Mesodermal cell (in vitro differentiated cells): ENCODE data around the gene SH3GLB2. TPM values are rescaled to one million over a fixed set of nuclear protein-coding genes. Genes with fewer than 3 reads are reported as not detected.

ENCODE experiments used
- H3K27ac ChIP-seq: 2 replicates; pipeline ENCODE4 v1.7.0; 2013; ENCODE audit warnings: mild to moderate bottlenecking, low read depth, low read length, moderate library complexity; ENCODE audit not compliant: severe bottlenecking
- H3K36me3 ChIP-seq: 2 replicates; pipeline ENCODE4 v1.7.1; 2013; ENCODE audit warnings: mild to moderate bottlenecking, low read length, moderate library complexity; ENCODE audit not compliant: control insufficient read depth, insufficient read depth
- H3K4me1 ChIP-seq: one replicate; pipeline ENCODE4 v1.7.1; 2013; ENCODE audit warnings: mild to moderate bottlenecking, low read length; ENCODE audit not compliant: insufficient read depth, control insufficient read depth, poor library complexity, severe bottlenecking
- H3K4me3 ChIP-seq: 2 replicates; pipeline ENCODE4 v1.7.0; 2013; ENCODE audit warnings: low read length, control low read depth, mild to moderate bottlenecking; ENCODE audit not compliant: insufficient read depth, poor library complexity, severe bottlenecking; ENCODE audit errors: extremely low read depth
- H3K9me3 ChIP-seq: 2 replicates; pipeline ENCODE4 v1.7.1; 2013; ENCODE audit warnings: mild to moderate bottlenecking, low read length, moderate library complexity; ENCODE audit not compliant: control insufficient read depth
- WGBS, 2 experiments: methylation state at CpG; one replicate each; pipeline ENCODE4 v1.1.5; 2013; ENCODE audit warnings: missing lambda C conversion rate in 2 of 2; ENCODE audit not compliant: insufficient coverage in 2 of 2; 5-methylcytosine and 5-hydroxymethylcytosine counted together
- polyA plus RNA-seq, 2 experiments: library from polyadenylated mRNA; stranded (reverse); fragments of 50-300 nt; gene quantifications; one replicate each; pipeline ENCODE4 v1.2.3, GENCODE V29; 2013

The SH3GLB2 gene
- polyA plus RNA-seq (2013, experiment 1 of 2) = 54.4 TPM
- polyA plus RNA-seq (2013, experiment 2 of 2) = 46.7 TPM

- Histone ChIP-seq H3K4me1 (peaks cover 6% of the 10 kb centered on the region), H3K9me3 (no peaks in the 10 kb centered on the region), H3K27ac (no peak within 1 kb of the TSS), H3K4me3 (peak within 1 kb of the TSS; percentile 65), H3K36me3 (no peaks in the 10 kb centered on the region)
- 0 to 11% methylated on average over 6 to 9 of the region's 60 CpGs for WGBS, 2 experiments
These were observed at the start of gene SH3GLB2 for GRCh38 chr9:129028192-129028966. TSS of gene SH3GLB2 (minus strand) at chr9:129028331. CDS start at chr9:129028154, 177 bp downstream.

GRCh38 chr9:129077236-129077635 is 49.1 kb upstream of the SH3GLB2 start:
- H3K36me3 ChIP-seq = no peaks in the 10 kb centered on the region
- H3K27ac ChIP-seq = no peak overlapping the region
- no peak overlapping the region for H3K4me3 ChIP-seq
- no peaks in the 10 kb centered on the region for H3K4me1 ChIP-seq
- WGBS, 2 experiments = 90 to 94% methylated on average over 2 to 7 of the region's 10 CpGs
- H3K9me3 ChIP-seq = no peaks in the 10 kb centered on the region

- Histone ChIP-seq H3K36me3 (peaks cover 4% of the 10 kb centered on the region), H3K4me3 (no peak overlapping the region), H3K27ac (no peak overlapping the region), H3K4me1 (no peaks in the 10 kb centered on the region), H3K9me3 (no peaks in the 10 kb centered on the region)
- 90 to 94% methylated on average over 9 to 11 of the region's 11 CpGs for WGBS, 2 experiments
These were observed 48.5 kb upstream of the SH3GLB2 start for GRCh38 chr9:129076640-129077037.

DNA sequence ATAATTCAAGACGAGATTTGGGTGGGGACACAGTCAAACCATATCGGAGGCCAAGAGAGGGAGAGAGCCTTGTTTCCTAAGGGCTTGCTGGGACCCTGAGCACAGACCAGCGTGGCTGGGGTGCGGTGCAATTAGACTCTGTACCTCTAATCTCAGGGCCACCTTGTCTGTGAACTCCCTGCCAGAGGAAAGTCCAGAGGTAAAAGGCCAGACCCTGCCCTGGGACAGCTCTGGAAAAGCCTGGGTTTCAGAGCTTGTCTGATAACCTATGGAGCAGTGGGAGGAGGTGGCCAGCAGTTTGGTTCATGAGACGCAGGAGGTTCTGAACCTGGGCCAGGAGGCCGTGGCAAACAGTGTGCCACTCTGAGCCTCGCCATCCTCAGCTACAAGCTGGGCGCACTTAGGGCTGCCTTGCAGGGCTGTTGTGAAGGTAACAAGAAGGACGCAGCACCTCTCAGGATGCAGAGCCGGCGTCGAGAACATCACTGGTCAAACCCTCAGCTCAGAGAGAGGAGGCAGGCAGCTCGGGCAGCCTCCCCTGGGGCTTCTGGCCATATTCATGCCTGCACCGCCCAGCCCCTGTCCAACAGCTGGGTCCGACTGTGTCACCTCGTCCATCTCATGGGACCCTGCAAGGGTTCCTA is 48.0 kb upstream of the SH3GLB2 start:
- no peak overlapping the region for H3K4me3 ChIP-seq
- peaks cover 6% of the 10 kb centered on the region for H3K36me3 ChIP-seq
- WGBS, 2 experiments = 90 to 94% methylated on average over 16 of the region's 16 CpGs
- H3K9me3 ChIP-seq = no peaks in the 10 kb centered on the region
- no peak overlapping the region for H3K27ac ChIP-seq
- peaks cover 3% of the 10 kb centered on the region for H3K4me1 ChIP-seq

GRCh38 chr9:129074106-129074505 is 46.0 kb upstream of the SH3GLB2 start:
- Histone ChIP-seq H3K36me3 (peaks cover 16% of the 10 kb centered on the region), H3K27ac (no peak overlapping the region), H3K4me1 (peaks cover 5% of the 10 kb centered on the region), H3K9me3 (no peaks in the 10 kb centered on the region), H3K4me3 (no peak overlapping the region)
- no CpG with 5 or more reads among the region's 3 CpGs for WGBS, 2 experiments

- no peak overlapping the region for H3K4me3 ChIP-seq
- H3K27ac ChIP-seq = no peak overlapping the region
- H3K9me3 ChIP-seq = no peaks in the 10 kb centered on the region
- 88 to 92% methylated on average over 2 to 3 of the region's 8 CpGs for WGBS, 2 experiments
- H3K36me3 ChIP-seq = peaks cover 21% of the 10 kb centered on the region
- H3K4me1 ChIP-seq = peaks cover 5% of the 10 kb centered on the region
These were observed 45.3 kb upstream of the SH3GLB2 start for GRCh38 chr9:129073404-129073803.

GRCh38 chr9:129072171-129072570 is 44.0 kb upstream of the SH3GLB2 start:
- H3K4me3 ChIP-seq = no peak overlapping the region
- peaks cover 28% of the 10 kb centered on the region for H3K36me3 ChIP-seq
- H3K27ac ChIP-seq = no peak overlapping the region
- no peaks in the 10 kb centered on the region for H3K9me3 ChIP-seq
- peaks cover 5% of the 10 kb centered on the region for H3K4me1 ChIP-seq
- 76 to 77% methylated on average over 7 of the region's 9 CpGs for WGBS, 2 experiments

- Histone ChIP-seq H3K36me3 (peaks cover 28% of the 10 kb centered on the region), H3K4me1 (peaks cover 5% of the 10 kb centered on the region), H3K27ac (no peak overlapping the region), H3K9me3 (no peaks in the 10 kb centered on the region), H3K4me3 (no peak overlapping the region)
- 53 to 72% methylated on average over 5 to 10 of the region's 10 CpGs for WGBS, 2 experiments
These were observed 43.5 kb upstream of the SH3GLB2 start for GRCh38 chr9:129071526-129072126.

DNA sequence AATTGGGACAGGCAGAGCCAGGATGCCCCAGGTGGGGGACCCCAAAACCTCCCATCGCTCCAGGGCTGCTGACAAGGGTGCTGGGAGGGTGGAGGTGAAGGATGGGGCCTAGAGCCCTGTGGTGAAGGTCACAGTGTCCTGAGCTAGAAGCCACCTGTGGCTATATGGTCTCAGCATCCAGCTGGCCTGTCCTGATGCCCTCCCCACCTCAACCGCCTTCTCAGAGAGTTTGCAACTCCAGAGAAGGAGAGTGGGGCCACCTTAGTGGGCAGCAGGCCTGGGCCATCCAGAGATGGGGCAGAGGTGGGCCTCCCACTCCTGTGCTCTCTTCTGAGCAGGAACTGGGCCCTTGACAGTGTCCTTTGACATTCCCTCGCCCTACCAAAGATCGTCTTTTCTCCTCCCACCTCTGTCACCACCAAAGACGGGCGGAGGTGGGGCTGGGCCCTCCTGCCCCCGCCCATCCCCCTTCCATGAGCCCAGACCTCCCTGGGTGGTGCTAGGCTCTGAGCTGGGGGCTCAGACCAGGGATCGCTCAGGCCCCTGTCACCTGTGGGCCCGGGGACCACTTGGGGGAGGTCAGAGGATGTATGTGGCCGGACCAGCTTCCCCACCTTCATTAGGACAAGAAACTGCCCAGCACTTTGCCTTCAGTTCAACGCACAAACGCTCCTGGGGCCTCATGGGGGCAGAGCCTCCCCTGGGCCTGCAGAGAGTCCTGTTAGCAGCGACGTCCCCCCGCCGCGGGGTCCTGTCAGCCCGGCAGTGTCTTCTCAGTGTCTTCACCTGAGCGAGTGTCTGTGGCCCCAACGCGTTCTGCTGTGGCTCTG is 42.8 kb upstream of the SH3GLB2 start:
- H3K36me3 ChIP-seq = peaks cover 30% of the 10 kb centered on the region
- 63 to 71% methylated on average over 14 to 17 of the region's 21 CpGs for WGBS, 2 experiments

GRCh38 chr9:129069862-129070641 is 41.9 kb upstream of the SH3GLB2 start:
- no peak overlapping the region for H3K4me3 ChIP-seq
- peaks cover 5% of the 10 kb centered on the region for H3K4me1 ChIP-seq
- no peak overlapping the region for H3K27ac ChIP-seq
- H3K36me3 ChIP-seq = peaks cover 38% of the 10 kb centered on the region
- no peaks in the 10 kb centered on the region for H3K9me3 ChIP-seq
- 94 to 95% methylated on average over 20 to 25 of the region's 26 CpGs for WGBS, 2 experiments

More for the DNA sequence above, 42.8 kb upstream of the SH3GLB2 start:
- Histone ChIP-seq H3K9me3 (no peaks in the 10 kb centered on the region), H3K4me3 (no peak overlapping the region), H3K4me1 (peaks cover 5% of the 10 kb centered on the region), H3K27ac (no peak overlapping the region)
